ENCODE measurements around the gene CYP4B1.

DNA sequence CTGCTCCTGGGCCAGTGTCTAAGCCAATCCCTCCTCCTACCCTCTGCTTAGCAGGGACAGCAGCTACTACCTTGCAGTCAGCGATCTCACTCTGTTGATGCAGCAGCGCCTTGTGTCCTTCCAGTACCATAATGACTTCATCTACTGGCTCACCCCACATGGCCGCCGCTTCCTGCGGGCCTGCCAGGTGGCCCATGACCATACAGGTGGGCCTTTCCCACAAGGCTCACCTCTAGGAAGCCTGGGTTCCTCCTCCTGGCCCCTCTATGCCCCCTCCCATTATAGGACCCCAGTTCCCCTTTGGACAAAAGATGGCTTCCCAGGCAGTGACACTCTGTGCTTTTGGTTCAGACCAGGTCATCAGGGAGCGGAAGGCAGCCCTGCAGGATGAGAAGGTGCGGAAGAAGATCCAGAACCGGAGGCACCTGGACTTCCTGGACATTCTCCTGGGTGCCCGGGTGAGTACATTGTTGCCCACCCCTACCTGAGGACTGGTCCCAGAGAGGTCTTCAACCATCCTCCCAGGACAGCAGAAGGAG is 15.1 kb downstream of the CYP4B1 start:
- TF ChIP-seq, protein P1, sequence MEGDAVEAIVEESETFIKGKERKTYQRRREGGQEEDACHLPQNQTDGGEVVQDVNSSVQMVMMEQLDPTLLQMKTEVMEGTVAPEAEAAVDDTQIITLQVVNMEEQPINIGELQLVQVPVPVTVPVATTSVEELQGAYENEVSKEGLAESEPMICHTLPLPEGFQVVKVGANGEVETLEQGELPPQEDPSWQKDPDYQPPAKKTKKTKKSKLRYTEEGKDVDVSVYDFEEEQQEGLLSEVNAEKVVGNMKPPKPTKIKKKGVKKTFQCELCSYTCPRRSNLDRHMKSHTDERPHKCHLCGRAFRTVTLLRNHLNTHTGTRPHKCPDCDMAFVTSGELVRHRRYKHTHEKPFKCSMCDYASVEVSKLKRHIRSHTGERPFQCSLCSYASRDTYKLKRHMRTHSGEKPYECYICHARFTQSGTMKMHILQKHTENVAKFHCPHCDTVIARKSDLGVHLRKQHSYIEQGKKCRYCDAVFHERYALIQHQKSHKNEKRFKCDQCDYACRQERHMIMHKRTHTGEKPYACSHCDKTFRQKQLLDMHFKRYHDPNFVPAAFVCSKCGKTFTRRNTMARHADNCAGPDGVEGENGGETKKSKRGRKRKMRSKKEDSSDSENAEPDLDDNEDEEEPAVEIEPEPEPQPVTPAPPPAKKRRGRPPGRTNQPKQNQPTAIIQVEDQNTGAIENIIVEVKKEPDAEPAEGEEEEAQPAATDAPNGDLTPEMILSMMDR (IDR thresholded peaks at IDR 0.05), result no peak
- TF ChIP-seq POLR2A (IDR thresholded peaks at IDR 0.05), result no peak
